ENCODE data around the gene SGMS2. TPM values are rescaled to one million over a fixed set of nuclear protein-coding genes. Genes with fewer than 3 reads are reported as not detected.
A peak's percentile ranks its signal among the peaks of the same experiment; 100 is the strongest.

SGMS2 gene
- total and polyA plus RNA-seq, 2 of the 13 experiments (the other 11 are each of a cell fraction or from before 2014, with no cell fraction given): 1.2 to 1.7 TPM

GRCh38 chr4:107843391-107843790 is 18.7 kb downstream of the SGMS2 start (continued):
- no peak for TF ChIP-seq TRAFD1 (CRISPR knock-in tag; IDR thresholded peaks at IDR 0.05; ENCODE audit: borderline replicate concordance)
- no peak for TF ChIP-seq NFKBIZ (CRISPR knock-in tag; IDR thresholded peaks at IDR 0.05)
- no peak for TF ChIP-seq JUNB (CRISPR knock-in tag; IDR thresholded peaks at IDR 0.05; ENCODE audit: borderline replicate concordance)
- TF ChIP-seq RFX1 (IDR thresholded peaks at IDR 0.05): peak; percentile 51; the same call in 1 of the 2 replicates
- TF ChIP-seq ZNF703 (CRISPR knock-in tag; IDR thresholded peaks at IDR 0.05; ENCODE audit: borderline replicate concordance): no peak
- TF ChIP-seq CEBPB (IDR thresholded peaks at IDR 0.05; ENCODE audit: borderline replicate concordance, low read depth, low read length): peak; percentile 81
- no peak for TF ChIP-seq ZNF253 (CRISPR knock-in tag; IDR thresholded peaks at IDR 0.05; ENCODE audit: borderline replicate concordance)
- no peak for TF ChIP-seq ZNF639 (CRISPR knock-in tag; conservative IDR thresholded peaks at IDR 0.05)
- no peak for TF ChIP-seq NCOA1 (CRISPR knock-in tag; IDR thresholded peaks at IDR 0.05)
- no peak for TF ChIP-seq ZNF776 (CRISPR knock-in tag; IDR thresholded peaks at IDR 0.05)
- TF ChIP-seq ZBTB43 (CRISPR knock-in tag; conservative IDR thresholded peaks at IDR 0.05): no peak
- peak; percentile 54; the same call in 1 of the 2 replicates for TF ChIP-seq CEBPG (CRISPR knock-in tag; IDR thresholded peaks at IDR 0.05)
- no peak for TF ChIP-seq ZNF574 (CRISPR knock-in tag; IDR thresholded peaks at IDR 0.05)
- peak; percentile 44 for TF ChIP-seq HNF4A (CRISPR knock-in tag; IDR thresholded peaks at IDR 0.05)
- TF ChIP-seq ETV6 (CRISPR knock-in tag; conservative IDR thresholded peaks at IDR 0.05): no peak
- TF ChIP-seq ZNF460 (CRISPR knock-in tag; IDR thresholded peaks at IDR 0.05; ENCODE audit: borderline replicate concordance): no peak
- TF ChIP-seq CAMTA2 (CRISPR knock-in tag; IDR thresholded peaks at IDR 0.05; ENCODE audit: borderline replicate concordance): no peak
- TF ChIP-seq ZNF780A (CRISPR knock-in tag; IDR thresholded peaks at IDR 0.05): no peak
- no peak for TF ChIP-seq ZNF737 (CRISPR knock-in tag; IDR thresholded peaks at IDR 0.05; ENCODE audit: borderline replicate concordance)
- no peak for TF ChIP-seq SIX4 (CRISPR knock-in tag; IDR thresholded peaks at IDR 0.05)
- no peak for TF ChIP-seq FOXA1 (IDR thresholded peaks at IDR 0.05)
- no peak for TF ChIP-seq FOXA1 (CRISPR knock-in tag; IDR thresholded peaks at IDR 0.05)
- no peak for TF ChIP-seq NONO (IDR thresholded peaks at IDR 0.05)
- TF ChIP-seq NONO (CRISPR knock-in tag; conservative IDR thresholded peaks at IDR 0.05): no peak
- no peak for TF ChIP-seq HNRNPLL (IDR thresholded peaks at IDR 0.05; ENCODE audit: low read depth, low read length, poor library complexity, severe bottlenecking)
